HL-60/S4 (cell line): ENCODE measurements around the gene KLHL25.

Source experiments
- in situ Hi-C: fragments of 300-500 bp; cut with MboI; formaldehyde crosslinking; loops from 2 replicates; pipeline ENCODE4 v1.14.3; 2022; ENCODE audit warnings: low sequenced_read_pairs

KLHL25 gene

DNA sequence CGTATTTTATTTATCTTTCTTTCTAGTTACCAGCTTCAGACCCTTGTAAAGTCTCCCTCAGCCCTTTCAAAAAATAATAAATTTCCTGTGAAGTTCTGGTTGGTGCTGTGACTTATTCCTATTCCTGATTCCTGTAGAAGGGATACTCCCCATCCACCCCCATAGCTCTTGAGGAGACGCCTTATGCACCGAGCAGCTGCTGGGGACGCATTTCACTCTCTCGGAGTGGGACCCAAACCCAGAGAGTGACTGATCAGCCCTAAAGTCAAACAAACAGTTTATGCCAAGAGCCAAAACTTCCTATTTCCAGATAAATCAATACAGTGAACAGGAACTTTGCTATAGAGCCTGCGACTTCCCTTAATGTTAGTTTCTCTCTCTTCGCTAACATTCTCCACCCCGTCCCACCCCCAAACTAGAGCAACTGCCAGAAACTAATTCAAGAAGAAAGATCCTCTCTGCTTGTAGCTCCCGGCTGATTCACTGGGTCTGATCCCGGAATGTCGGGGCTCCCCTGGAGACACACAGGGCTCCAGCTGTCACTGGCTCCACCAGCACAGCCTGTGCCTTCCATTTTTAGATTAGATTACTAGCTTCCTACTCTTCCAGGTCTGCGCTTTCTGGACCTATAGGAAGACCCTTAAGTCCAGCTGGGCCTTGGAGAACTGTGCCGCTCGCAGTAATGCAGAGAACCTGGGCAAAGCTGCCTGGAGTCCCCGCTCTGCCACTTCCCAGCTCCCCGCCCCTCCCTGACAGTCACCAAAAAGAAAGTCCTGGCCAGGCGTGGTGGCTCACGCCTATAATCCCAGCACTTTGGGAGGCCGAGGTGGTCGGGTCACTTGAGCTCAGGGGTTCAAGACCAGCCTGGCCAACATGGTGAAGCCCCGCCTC, 45.2 kb downstream of the KLHL25 start:
- in situ Hi-C loops: no loop called here

DNA sequence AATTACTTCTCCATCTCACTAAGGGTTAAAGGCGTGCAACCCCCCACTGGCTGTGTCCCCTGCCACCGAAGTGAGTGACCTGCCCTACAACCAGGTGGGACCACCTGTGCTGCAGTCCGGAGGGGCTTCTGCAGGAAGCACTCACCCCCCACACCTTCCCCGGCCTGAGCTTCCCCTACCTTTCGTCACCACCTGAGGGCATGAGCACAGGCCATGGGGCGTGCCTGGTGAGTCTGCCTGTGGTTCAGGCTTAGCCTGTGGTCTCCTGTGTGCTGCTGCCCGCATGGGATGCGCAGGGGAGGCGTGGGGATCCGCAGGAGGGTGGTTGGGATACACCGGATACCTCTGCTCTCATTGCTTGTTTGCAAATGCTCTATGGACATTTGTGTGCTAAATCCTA, 46.0 kb downstream of the KLHL25 start:
- in situ Hi-C loops: no loop called here

DNA sequence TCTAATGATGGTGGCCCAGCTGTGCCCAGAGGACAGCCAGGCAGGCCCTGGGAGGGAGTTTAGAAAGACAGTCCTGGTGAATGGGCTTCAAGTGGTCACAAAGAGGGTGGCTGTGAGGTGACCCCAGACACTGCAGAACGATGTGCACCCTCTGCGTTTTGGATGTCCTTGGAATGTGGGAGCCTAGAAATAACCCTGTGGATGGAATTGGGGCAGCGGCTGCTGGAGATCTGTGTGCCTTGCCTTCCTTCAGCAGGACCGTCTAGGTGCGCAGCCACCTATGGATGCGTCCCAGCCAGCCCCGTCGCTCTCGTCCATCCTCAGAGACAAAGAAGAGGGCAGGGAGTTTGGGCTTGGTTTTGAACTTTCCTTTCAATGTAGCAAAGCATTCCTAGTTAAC, 46.5 kb downstream of the KLHL25 start:
- in situ Hi-C loops: no loop called here

DNA sequence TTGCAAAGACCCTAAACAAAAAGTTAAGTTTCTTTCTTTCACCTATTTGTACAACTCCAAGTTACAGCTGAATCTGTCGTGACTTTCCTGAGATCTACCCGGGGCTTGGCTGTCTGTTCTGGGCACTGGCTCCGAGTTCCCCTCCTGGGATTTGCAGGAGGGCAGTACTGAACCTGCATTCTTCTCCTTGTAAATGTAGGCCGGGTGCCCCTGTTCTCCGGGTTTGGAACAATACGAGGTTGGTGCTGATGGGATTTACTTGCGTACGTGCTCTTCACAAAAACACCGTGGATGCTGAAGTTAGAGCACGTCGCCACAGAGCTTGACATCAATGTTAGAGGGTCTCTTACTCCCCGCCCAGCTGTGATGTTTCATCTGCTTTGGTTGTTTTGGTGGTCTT, 48.1 kb downstream of the KLHL25 start:
- in situ Hi-C loops: no loop called here

DNA sequence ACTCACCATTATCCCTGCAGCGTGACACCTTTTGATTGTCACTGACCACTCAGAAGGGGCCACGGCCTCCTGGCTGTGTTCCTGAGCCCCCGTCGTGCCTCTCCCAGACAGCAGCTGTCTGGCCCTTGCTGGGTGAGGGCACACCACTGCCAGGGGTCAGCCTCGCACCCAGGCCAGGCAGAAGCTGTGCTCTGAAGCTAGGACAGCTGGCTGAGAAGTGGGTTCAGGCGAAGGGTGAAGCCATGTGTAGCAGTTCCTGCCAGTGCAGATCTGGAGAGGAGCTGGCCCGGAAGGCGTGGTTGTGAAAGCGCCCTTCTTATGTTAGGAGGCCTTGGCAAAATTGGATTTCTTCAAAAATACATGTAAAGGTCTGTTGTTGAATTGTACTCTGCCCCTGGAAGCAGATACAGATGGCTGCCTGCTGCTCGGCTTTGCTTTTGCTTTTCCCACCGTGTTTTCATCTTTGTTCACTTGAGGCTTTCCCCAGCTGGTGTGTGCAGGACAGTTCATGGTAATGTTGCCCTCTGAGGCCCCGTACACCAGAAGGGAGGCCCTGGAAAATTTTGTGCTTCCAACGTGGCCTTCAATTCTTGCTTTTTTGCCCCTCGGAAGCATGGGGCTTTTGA, 49.1 kb downstream of the KLHL25 start:
- in situ Hi-C loops: no loop called here

DNA sequence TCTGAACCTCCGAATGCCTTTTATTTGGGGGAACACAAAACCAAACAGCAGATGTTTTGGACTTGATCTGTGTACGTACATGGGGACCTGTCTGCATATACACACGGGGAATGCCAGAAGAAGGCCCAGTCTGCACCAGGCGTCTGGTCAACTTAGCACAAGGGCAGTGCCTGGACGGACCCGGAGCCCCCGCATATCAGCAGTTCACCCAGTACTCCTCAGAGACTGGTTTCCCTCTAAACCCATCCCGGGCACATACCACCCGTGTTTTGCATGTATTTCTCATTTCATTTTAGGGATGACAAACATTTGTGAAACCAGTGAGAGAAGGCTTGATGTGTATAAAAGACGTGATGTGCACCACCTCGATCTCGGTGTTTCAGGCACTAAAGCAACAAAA, 49.7 kb downstream of the KLHL25 start:
- in situ Hi-C loops: no loop called here

DNA sequence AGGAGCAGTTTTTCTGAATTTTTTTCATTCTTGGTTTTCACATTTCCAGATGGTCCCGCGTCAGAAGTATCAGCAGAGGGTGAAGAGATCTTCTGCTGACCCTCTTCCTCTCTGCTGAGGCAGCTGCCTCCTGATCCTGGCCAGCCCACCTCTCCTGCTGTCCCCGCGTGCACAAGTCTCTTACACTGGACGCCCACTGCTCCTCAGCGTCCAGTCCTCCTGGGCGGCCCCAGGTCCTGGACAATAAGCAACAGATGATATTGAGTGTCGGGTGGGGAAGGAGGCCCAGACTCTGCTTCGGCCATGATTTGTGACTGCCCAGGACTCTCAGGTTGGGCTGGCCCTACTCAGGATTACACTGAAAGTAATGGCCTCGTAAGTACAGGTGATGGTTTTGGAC, 50.1 kb downstream of the KLHL25 start:
- in situ Hi-C loops: no loop called here

DNA sequence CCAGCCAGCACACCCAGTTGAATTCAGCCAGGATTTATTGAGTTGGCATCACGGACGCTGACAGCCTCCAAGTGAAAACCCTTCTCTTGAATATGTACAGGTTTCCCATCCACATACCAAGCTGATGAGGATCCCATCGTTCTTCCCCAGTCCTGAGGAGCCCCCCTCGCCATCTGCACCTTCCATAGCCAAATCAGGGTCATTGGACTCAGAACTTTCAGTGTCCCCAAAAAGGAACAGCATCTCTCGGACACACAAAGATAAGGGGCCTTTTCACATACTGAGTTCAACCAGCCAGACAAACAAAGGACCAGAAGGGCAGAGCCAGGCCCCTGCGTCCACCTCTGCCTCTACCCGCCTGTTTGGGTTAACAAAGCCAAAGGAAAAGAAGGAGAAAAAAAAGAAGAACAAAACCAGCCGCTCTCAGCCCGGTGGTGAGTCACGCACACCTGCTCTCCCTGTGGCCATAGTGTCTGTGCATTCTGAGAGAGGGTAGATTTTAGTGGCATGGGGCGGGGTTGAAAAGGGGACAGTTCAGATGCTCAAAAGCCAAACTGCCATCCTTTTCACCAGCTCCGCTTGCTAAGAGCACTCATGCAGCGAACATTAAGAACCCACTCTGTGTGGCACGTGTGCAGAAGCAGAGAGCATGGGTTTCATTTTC, 51.2 kb downstream of the KLHL25 start:
- in situ Hi-C loops: no loop called here

DNA sequence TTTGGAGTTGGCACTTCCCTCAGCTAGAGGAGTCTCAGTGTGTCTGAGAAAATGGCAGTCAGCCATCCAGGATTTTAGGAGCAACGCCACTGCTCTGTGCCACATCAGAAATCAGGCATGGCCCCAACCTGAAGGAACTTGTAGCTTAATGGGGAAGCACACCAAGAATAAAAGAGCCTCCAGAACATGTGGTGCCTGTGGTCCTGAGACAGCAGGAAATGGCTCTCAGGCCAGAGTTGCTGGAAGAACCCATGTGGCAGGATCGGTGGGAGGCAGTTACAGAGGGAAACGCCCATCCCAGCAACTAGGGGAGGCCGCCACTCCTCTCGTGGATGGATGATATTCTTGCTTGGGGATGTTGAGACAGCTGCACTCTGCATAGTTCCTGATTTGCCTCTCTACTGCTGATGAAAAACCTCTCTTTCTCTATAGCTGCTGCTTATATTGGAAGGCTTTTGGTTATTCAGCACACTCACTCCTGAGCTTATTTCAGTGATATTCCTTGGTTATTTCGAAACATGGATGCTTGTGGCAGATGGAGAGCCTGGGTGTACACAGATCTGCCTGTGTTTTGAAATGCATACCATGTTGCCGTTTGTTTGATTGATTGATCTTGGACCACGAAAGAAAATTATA, 52.4 kb downstream of the KLHL25 start:
- in situ Hi-C loops: no loop called here

DNA sequence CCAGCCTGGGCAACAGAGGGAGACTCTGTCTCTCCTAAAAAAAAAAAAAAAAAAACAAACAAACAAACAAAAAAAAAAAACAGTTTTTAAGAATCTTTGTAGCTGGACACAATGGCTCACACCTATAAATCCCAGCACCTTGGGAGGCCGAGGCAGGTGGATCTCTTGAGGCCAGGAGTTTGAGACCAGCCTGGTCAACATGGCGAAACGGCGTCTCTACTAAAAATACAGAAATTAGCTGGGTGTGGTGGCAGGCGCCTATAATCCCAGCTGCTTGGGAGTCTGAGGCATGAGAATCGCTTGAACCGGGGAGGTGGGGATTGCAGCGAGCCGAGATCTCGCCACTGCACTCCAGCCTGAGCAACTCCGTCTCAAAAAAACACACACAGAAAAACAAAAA, 53.1 kb downstream of the KLHL25 start:
- in situ Hi-C loops: no loop called here

DNA sequence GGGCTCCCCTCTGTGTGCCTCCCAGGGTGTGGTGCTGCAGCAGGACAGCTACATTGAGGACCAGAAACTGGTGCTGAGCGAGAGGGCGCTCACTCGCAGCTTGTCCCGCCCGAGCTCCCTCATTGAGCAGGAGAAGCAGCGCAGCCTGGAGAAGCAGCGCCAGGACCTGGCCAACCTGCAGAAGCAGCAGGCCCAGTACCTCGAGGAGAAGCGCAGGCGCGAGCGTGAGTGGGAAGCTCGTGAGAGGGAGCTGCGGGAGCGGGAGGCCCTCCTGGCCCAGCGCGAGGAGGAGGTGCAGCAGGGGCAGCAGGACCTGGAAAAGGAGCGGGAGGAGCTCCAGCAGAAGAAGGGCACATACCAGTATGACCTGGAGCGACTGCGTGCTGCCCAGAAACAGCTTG, 53.7 kb downstream of the KLHL25 start:
- in situ Hi-C loops: no loop called here

DNA sequence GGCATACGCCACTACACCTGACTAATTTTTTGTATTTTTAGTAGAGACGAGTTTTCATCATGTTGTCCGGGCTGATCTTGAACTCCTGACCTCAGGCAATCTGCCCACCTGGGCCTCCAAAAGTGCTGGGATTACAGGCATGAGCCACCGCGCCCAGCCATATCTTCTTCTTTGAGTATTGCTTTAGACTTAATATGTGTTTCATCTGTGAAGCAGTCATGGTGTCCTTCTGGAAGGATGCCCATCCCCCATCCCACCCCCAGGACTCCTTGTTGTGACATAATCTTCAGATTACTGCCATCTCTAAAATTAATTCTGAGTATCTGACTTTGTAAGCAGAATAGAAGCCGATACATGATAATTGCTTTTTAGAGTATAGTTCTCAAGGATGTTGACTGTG, 57.7 kb downstream of the KLHL25 start:
- in situ Hi-C loops: no loop called here

DNA sequence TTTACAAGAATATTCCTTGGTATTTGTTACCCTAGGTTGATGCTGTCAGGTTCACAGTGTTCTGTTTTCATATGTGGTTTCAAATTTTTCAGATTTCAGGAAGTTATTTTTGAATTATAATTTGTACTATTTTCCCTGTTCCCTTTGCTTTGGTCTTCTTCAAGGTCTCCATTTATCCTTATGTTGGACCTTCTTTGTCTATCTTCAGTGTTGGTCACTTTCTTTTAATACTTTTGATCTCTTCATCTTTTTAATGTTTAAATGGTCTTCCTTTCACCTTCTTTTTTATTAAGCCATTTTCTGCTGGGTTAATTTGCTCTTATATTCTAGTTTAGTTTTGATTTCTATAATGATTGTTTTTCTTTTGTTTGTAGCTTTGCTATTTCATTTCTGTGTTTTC, 61.3 kb downstream of the KLHL25 start:
- in situ Hi-C loops: no loop called here

DNA sequence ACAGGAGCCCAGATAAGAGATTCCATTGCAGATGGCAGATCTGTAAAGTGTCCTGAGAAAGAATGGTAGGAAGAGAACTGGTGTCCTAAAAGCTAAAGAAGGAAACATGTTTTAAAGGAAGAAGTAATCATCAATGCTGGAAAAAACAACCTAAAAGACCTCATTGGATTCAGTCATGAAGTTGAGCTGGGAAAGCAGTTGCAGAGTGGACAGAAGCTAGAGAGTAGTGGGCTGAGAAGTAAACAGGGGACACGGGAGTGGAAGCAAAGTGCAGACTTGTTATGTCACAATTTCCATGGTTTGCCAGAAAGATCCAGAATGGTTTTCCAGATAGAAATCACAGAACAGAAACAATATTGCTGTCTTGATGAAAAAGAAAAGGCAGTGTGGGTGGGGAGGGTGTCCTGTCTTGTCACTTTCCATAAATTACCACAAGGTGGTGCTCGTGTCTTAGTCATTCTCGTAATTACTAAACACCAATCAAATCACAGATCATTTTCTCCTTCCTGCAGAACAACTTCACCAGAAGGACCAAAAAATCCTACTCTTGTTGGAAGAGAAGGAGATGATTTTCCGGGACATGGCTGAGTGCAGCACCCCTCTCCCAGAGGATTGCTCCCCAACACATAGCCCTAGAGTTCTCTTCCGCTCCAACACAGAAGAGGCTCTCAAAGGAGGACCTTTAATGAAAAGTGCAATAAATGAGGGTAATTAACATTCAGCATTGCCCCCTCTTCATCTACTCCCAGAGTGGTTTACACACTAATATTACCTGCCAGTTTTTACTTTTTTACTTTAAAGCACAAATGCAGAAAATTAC, 64.5 kb downstream of the KLHL25 start:
- in situ Hi-C loops: no loop called here

DNA sequence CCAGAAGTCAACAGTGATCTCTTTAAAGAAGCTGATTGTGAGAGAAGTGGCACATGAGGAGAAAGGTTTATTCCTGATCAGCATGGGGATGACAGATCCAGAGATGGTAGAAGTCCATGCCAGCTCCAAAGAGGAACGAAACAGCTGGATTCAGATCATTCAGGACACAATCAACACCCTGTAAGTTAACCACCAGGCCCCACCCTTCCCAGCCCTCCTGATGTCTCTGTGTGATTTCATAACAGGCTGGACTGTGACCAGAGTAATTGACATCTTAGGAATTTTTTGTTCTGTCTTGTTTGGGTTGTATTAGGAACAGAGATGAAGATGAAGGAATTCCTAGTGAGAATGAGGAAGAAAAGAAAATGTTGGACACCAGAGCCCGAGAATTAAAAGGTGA, 67.7 kb downstream of the KLHL25 start:
- in situ Hi-C loops: loop anchor here (5.0 kb wide), 1 partner anchor 110 kb away; no protein-coding TSS in a partner anchor

DNA sequence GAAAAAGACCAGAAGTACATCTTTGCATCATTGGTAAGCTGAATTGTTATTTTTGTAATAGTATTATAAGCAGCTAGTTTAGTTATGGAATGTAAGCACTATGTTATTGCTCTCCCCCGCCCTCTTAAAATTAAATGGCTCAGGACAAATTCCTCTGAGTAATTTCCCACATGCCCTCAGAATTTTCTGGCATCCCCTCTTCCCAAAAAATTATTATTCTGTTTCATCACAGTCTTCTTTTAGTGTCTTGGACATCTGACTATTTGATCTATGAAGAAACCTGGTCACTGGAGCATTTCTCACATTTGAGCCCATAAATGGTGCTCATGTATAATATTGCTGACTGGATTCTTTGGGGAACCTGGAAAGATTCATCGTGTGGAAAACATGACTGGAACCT, 68.3 kb downstream of the KLHL25 start:
- in situ Hi-C loops: loop anchor here (5.0 kb wide), 1 partner anchor 111 kb away; no protein-coding TSS in a partner anchor

DNA sequence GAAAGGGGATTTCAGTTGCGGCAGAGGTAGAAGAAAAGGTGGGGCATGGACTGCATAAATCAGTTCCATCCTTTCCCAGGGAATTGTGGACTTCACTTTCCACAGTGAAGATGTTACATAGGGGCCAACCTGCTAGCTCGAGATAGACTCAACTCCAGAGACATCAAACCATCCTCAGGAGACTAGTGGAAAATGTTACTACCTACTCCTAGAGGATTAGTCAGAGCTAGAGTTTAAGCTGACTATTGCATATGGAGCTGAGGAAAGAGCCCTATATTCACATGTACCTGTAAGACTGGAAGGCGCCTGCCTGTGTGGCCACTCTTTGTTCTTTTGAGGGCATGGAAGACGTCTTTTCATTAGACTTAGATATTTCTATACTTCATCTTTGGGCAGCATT, 69.2 kb downstream of the KLHL25 start:
- in situ Hi-C loops: loop anchor here (5.0 kb wide), 1 partner anchor 112 kb away; no protein-coding TSS in a partner anchor

DNA sequence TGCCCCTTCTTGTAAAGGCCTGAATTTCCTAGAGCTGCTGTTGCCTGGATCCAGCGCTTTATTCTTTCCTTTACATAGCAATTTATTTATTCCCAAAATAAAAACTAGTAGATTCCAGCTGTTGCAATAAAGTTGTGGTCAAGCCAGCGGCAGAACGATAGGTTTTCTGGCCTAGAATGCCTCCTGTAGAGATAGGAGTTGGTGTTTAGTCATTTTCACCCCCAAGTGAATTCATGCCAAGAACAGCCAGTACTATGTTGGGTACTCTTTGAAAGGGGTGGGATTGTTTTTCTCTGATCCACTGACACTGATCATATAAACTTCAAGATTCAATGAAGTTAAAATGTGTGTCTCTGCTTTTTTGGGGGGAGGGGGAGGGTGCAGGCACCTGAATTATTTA, 69.7 kb downstream of the KLHL25 start:
- in situ Hi-C loops: loop anchor here (5.0 kb wide), 1 partner anchor 112 kb away; no protein-coding TSS in a partner anchor

DNA sequence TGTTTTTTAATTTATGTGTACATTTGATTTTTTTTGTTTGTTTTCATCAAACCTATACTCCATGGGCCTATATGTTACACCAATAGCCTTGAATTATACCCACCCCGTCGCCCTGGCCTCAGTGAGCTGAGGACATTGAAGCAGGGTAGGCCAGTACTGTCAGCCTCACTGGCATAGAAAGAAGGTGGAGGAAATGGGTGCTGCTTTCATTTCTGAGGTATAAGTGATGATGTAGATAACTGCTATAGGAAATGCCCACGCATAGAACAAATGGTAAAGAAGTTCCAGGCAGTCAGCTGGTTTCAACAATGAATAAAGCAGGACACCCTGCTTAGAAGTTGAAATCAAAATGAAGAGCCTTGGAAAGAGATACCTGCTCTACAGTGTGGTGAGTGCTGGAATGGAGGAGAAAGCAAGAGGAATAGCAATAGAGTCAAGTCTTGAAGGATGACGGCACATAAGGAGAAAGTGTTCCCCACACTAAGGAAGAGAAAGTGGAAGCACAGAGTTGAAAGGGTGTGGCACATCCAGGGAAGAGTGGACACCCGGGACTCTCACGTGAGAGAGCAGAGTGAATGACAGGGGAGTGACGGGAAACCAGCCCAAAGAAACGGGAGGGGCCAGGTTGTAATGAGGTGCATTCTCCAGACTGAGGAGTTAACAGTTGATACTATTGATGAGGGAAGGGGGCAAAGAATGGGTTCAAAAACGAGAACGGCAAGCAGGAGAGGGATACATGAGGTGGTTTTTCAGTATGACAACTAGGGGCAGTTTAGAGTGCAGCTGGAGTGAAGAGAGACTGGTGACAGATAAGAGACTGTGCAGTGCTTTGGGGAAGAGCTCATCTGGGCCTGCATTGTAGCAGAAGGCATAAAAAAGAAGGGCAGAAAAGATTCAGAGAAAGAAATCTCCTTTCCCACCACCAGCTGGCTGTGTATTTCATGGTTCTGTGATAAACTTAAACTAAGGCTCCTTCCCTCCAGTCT, 70.5 kb downstream of the KLHL25 start:
- in situ Hi-C loops: no loop called here
